HEK293 (cell line): ENCODE measurements around the gene MT1HL1.

Experiments used
- CTCF ChIP-seq: fragments of 450-650 bp; formaldehyde crosslinking; IDR thresholded peaks from 2 replicates; pipeline ENCODE4 v1.5.1; 2016; ENCODE audit warnings: missing biosample characterization, missing genetic modification characterization
- PRDM4 ChIP-seq: fragments of 450-650 bp; formaldehyde crosslinking; IDR thresholded peaks from 2 replicates; pipeline ENCODE4 v1.5.1; 2017; ENCODE audit warnings: missing biosample characterization, missing genetic modification characterization
- SP2 ChIP-seq: fragments of 450-650 bp; formaldehyde crosslinking; IDR thresholded peaks from 2 replicates; pipeline ENCODE4 v1.5.1; 2016; ENCODE audit warnings: missing biosample characterization, missing genetic modification characterization
- YY1 ChIP-seq: fragments of 450-650 bp; formaldehyde crosslinking; IDR thresholded peaks from 2 replicates; pipeline ENCODE4 v1.5.1; 2018; ENCODE audit warnings: missing biosample characterization, missing genetic modification characterization
- ZBTB7A ChIP-seq: fragments of 450-650 bp; formaldehyde crosslinking; IDR thresholded peaks from 2 replicates; pipeline ENCODE4 v1.5.1; 2016; ENCODE audit warnings: low read depth, missing biosample characterization, missing genetic modification characterization
- ZBTB8A ChIP-seq: fragments of 450-650 bp; formaldehyde crosslinking; IDR thresholded peaks from 2 replicates; pipeline ENCODE4 v1.5.1; 2016; ENCODE audit warnings: missing biosample characterization, missing genetic modification characterization
- ZNF121 ChIP-seq: fragments of 450-650 bp; formaldehyde crosslinking; IDR thresholded peaks from 2 replicates; pipeline ENCODE4 v1.5.1; 2016; ENCODE audit warnings: missing biosample characterization, missing genetic modification characterization
- ZNF248 ChIP-seq: fragments of 450-650 bp; formaldehyde crosslinking; IDR thresholded peaks from 2 replicates; pipeline ENCODE4 v1.5.1; 2017; ENCODE audit warnings: missing biosample characterization, missing genetic modification characterization
- ZNF274 ChIP-seq, 2 experiments: fragments of 200-500 bp in 1 of 2; fragments of 450-650 bp in 1 of 2; sonication (Bioruptor generic) in 1 of 2; formaldehyde crosslinking in 1 of 2; IDR thresholded peaks; 2 replicates each; pipeline versions ENCODE4 v1.5.1 to v1.6.1; 2014 to 2016; ENCODE audit warnings: borderline replicate concordance in 1 of 2, inconsistent platforms in 1 of 2, low read length in 1 of 2, missing biosample characterization in 1 of 2, missing genetic modification characterization in 1 of 2
- ZNF362 ChIP-seq: fragments of 450-650 bp; formaldehyde crosslinking; IDR thresholded peaks from 2 replicates; pipeline ENCODE4 v1.5.1; 2016; ENCODE audit warnings: missing biosample characterization, missing genetic modification characterization
- ZNF366 ChIP-seq: fragments of 450-650 bp; formaldehyde crosslinking; conservative IDR thresholded peaks from 2 replicates; pipeline ENCODE4 v1.5.1; 2016; ENCODE audit warnings: missing biosample characterization, missing genetic modification characterization
- ZNF510 ChIP-seq: fragments of 450-650 bp; formaldehyde crosslinking; IDR thresholded peaks from 2 replicates; pipeline ENCODE4 v1.5.1; 2018; ENCODE audit warnings: mild to moderate bottlenecking, missing genetic modification characterization, missing biosample characterization; ENCODE audit not compliant: insufficient replicate concordance
- ZNF626 ChIP-seq: fragments of 450-650 bp; sonication (Bioruptor Pico); formaldehyde crosslinking; IDR thresholded peaks from 2 replicates; pipeline ENCODE4 v1.5.1; 2018; ENCODE audit warnings: missing biosample characterization, missing genetic modification characterization, inconsistent platforms
- ZNF704 ChIP-seq: fragments of 450-650 bp; formaldehyde crosslinking; IDR thresholded peaks from 2 replicates; pipeline ENCODE4 v1.5.1; 2016; ENCODE audit warnings: missing biosample characterization, missing genetic modification characterization

- TF ChIP-seq CTCF (tag by site-specific recombination) = no peak
- no peak for TF ChIP-seq ZBTB8A (tag by site-specific recombination)
- no peak for TF ChIP-seq ZNF121 (tag by site-specific recombination)
- no peak for TF ChIP-seq ZNF366
- TF ChIP-seq ZNF510 = no peak
- TF ChIP-seq ZNF362 (tag by site-specific recombination) = no peak
- TF ChIP-seq YY1 (tag by site-specific recombination) = no peak
- TF ChIP-seq PRDM4 (tag by site-specific recombination) = no peak
- no peak for TF ChIP-seq ZBTB7A
- TF ChIP-seq ZNF274 (IDR thresholded peaks at IDR 0.05; ENCODE audit: low read length) = no peak
- no peak for TF ChIP-seq ZNF274 (tag by site-specific recombination; IDR thresholded peaks at IDR 0.05; ENCODE audit: borderline replicate concordance)
- no peak for TF ChIP-seq ZNF626 (tag by site-specific recombination)
- no peak for TF ChIP-seq SP2
- no peak for TF ChIP-seq ZNF704 (tag by site-specific recombination)
- TF ChIP-seq ZNF248 (tag by site-specific recombination) = no peak
These were observed 23.6 kb downstream of the MT1HL1 start for GRCh38 chr1:236980673-236981072.
